ENCODE measurements around the gene TAMALIN.

The TAMALIN gene

DNA sequence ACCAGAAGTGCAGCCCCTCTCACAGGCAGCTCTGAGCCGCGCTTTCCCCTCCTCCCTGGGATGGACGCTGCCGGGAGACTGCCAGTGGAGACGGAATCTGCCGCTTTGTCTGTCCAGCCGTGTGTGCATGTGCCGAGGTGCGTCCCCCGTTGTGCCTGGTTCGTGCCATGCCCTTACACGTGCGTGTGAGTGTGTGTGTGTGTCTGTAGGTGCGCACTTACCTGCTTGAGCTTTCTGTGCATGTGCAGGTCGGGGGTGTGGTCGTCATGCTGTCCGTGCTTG is 12.3 kb upstream of the TAMALIN start:
- DNase-seq (ENCODE audit: low read depth in 2 of 2) = no peak
- no peak overlapping the region for H3K4me3 ChIP-seq (replicated peaks in 1 of 2; ENCODE audit: low read depth in 2 of 2, low read length in 2 of 2)
- TF ChIP-seq, protein P1, sequence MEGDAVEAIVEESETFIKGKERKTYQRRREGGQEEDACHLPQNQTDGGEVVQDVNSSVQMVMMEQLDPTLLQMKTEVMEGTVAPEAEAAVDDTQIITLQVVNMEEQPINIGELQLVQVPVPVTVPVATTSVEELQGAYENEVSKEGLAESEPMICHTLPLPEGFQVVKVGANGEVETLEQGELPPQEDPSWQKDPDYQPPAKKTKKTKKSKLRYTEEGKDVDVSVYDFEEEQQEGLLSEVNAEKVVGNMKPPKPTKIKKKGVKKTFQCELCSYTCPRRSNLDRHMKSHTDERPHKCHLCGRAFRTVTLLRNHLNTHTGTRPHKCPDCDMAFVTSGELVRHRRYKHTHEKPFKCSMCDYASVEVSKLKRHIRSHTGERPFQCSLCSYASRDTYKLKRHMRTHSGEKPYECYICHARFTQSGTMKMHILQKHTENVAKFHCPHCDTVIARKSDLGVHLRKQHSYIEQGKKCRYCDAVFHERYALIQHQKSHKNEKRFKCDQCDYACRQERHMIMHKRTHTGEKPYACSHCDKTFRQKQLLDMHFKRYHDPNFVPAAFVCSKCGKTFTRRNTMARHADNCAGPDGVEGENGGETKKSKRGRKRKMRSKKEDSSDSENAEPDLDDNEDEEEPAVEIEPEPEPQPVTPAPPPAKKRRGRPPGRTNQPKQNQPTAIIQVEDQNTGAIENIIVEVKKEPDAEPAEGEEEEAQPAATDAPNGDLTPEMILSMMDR (IDR thresholded peaks at IDR 0.05; ENCODE audit: low read depth, low read length) = no peak

DNA sequence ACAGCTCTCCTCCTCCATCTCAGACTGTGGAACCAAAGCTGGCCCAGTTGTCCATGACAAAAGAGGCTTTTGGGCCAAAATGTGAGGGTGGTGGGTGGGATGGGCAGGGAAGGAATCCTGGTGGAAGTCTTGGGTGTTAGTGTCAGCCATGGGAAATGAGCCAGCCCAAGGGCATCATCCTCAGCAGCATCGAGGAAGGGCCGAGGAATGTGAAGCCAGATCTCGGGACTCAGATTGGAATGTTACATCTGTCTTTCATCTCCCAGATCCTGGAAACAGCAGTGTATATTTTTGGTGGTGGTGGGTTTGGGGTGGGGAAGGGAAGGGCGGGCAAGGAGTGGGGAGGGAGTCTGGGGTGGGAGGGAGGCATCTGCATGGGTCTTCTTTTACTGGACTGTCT is 11.8 kb upstream of the TAMALIN start:
- TF ChIP-seq, protein P1 (IDR thresholded peaks at IDR 0.05; ENCODE audit: low read depth, low read length) = no peak
- no peak overlapping the region for H3K4me3 ChIP-seq (replicated peaks in 1 of 2; ENCODE audit: low read depth in 2 of 2, low read length in 2 of 2)
- DNase-seq (ENCODE audit: low read depth in 2 of 2) = no peak

DNA sequence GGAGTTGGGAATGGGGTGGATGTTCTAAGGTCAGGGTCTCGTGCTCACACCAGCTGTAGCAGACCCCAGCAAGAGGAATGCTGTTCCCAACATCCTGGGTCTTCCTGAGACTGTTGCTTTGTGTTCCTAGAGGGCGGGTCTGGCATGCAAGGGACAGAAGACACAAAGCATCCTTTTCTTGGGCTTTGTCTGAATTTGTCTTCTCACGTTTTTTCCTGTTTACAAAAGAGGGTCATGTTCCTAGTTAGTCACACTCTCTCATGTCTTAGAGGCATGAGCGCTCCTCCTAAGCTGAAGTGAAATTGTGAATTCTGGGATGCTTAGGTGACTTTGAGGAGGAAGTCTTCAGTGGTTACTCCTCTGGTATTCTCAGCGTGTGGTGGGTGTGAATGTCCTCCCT is 9.6 kb upstream of the TAMALIN start:
- no peak for DNase-seq (ENCODE audit: low read depth in 2 of 2)
- TF ChIP-seq, protein P1 (IDR thresholded peaks at IDR 0.05; ENCODE audit: low read depth, low read length) = no peak

DNA sequence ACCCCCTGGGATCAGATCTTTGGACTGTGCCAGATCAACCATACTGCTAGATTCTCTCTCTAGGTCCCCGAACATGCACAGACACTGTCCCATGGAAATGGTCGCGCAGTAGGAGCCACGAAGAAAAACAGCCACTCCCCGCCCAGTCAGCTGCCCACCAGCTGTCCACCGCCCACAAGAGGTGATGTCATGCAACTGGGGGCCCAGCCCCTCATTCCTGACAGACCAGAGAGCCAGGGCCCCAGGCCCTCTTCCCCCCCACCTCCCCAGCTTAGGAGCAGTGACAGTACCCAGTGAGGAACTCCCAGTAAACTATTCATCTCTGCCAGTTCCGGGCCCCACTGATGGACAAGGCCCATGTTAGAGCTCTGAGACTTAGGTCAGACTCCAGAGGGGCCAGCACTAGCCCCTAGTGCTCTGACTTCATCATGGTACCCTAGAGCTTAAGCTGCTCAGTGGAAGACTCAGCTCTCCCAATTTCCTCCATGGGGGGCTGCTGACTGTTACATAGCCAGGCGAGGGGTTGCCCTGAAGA is 3.7 kb upstream of the TAMALIN start:
- TF ChIP-seq, protein P1 (IDR thresholded peaks at IDR 0.05; ENCODE audit: low read depth, low read length) = no peak
- DNase-seq (ENCODE audit: low read depth in 2 of 2) = no peak
- no peak overlapping the region for H3K4me3 ChIP-seq (replicated peaks in 1 of 2; ENCODE audit: low read depth in 2 of 2, low read length in 2 of 2)

More for the DNA sequence above, 9.6 kb upstream of the TAMALIN start:
- H3K4me3 ChIP-seq (replicated peaks in 1 of 2; ENCODE audit: low read depth in 2 of 2, low read length in 2 of 2) = no peak overlapping the region

DNA sequence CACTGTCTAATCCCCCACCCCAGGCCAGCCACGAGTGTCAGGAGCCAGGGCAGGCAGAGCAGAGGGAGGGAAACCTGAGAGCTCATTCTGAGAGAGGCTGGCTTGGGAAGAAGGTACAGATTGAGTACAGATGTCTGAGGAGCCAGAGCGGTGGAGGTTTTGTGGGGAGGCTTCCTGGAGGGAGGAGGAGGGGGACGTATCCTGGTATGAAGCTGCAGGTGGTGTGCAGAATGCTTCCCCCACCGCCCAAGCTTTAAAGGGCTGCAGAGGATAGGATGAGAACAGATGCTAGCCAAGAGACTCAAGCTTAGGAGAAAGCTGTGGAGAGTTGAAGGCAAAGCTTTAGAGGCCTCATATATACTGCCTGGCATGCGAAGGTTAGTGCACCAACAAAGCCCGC is 3.2 kb upstream of the TAMALIN start:
- TF ChIP-seq, protein P1 (IDR thresholded peaks at IDR 0.05; ENCODE audit: low read depth, low read length) = no peak
- DNase-seq (ENCODE audit: low read depth in 2 of 2) = no peak
- no peak overlapping the region for H3K4me3 ChIP-seq (replicated peaks in 1 of 2; ENCODE audit: low read depth in 2 of 2, low read length in 2 of 2)

DNA sequence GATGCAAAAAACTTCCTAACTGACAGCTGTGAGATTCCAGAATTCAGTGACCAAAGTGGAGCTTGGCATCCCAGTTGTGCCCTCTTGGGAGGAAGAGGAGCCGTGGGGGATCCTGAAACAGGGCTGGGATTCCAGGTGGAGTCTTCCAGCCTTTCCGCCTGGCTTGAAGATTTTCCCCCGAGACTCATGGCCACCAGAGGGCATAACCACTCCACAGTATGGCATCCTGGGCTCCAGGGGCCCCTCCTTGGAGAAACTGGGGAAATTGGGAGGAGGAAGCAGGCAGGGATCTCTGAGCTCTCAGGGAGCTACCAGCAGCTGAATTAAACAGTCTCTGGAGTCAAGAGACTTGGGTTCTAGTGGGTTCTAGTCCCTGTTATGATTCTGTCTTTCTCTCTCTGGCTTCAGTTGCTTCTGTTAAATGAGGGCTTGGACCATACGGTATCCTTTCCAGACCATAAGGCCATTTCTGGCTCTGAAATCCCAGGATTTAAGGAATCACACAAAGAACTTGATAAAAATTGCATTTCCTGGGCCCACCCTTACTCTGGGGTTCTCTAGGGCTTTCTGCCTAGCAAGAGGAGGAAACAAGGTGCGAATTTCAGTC is 2.6 kb upstream of the TAMALIN start:
- peak; percentile 62 to 69 for DNase-seq (ENCODE audit: low read depth in 2 of 2)
- H3K4me3 ChIP-seq (replicated peaks in 1 of 2; ENCODE audit: low read depth in 2 of 2, low read length in 2 of 2) = no peak overlapping the region
- TF ChIP-seq, protein P1 (IDR thresholded peaks at IDR 0.05; ENCODE audit: low read depth, low read length) = peak; percentile 80

Measured in cardiac fibroblast (primary cell).